ENCODE data around the gene MYO10.

DNA sequence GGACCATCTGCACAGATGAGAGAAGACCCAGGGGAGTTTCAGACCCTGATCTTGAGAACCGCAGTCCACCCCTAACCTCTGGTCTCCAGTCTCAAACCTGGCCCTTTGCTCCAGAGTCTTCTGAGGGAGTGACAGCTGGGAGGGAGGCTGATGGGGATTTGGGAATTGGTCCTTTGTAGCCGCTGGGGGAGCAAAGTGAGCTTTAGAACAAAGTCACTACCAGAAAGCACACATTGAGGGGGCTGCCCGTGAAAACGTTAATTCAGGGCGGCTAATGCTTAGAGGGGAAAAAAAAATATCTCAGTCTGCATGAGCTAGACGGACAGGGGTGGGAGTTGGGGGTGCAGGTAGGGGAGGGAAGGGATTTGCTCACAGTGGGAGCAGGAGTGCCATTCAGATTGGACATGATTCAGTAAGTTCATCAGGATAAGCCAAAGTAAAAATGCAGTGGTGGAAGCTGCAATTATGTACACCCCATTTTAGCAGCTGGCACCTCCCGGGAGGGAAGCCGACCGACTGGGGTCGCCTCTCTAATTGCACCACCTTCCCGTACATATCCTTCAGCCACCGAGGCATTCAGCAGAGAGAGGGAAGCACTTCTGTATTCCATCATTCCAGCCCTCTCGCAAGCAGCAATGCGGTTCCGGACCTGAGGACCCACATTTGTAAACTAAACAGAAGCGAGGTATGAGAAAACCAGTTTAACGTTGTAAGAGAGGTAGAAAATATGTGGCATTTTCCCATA, 195.8 kb downstream of the MYO10 start:
- TF ChIP-seq ELF4 (IDR thresholded peaks at IDR 0.05), result no peak
- TF ChIP-seq FOXA1 (IDR thresholded peaks at IDR 0.05), result no peak
- TF ChIP-seq SP1 (IDR thresholded peaks at IDR 0.05), result no peak
- no peak for TF ChIP-seq FOXM1 (IDR thresholded peaks at IDR 0.05; ENCODE audit: borderline replicate concordance)
- TF ChIP-seq ARNT (IDR thresholded peaks at IDR 0.05), result no peak
- TF ChIP-seq BHLHE40 (IDR thresholded peaks at IDR 0.05; ENCODE audit: borderline replicate concordance), result no peak
- TF ChIP-seq ZNF384 (IDR thresholded peaks at IDR 0.05), result no peak
- TF ChIP-seq FOXK2 (IDR thresholded peaks at IDR 0.05), result no peak
- TF ChIP-seq NFRKB (IDR thresholded peaks at IDR 0.05), result no peak
- TF ChIP-seq TARDBP (IDR thresholded peaks at IDR 0.05), result no peak
